Activated T-helper 2 cell treated with anti-CD3 and anti-CD28 coated beads, Interferon-gamma antibody, Interleukin-2, Interleukin-4, amounts not matched to agents 10 μg/mL and 5 μg/mL and 100 μg/mL, durations not matched to agents 14 hours and 24 hours and 36 hours (primary cell): Measurements from ENCODE around the gene CHMP3. TPM values are rescaled to one million over a fixed set of nuclear protein-coding genes. Genes with fewer than 3 reads are reported as not detected.
"Not testable (repeated sequence)": the region's sequence is repeated elsewhere in the genome, so short reads cannot be mapped to it uniquely, and the experiment has no call there.

Experiments used
- DNase-seq: peaks from one replicate; pipeline ENCODE4 v3.0.0; 2021; ENCODE audit warnings: low spot score
- H3K27ac Mint-ChIP-seq: one replicate; pipeline ENCODE4 v1.8.0; 2021; ENCODE audit warnings: mixed read lengths
- H3K27me3 Mint-ChIP-seq: one replicate; pipeline ENCODE4 v1.8.0; 2021; ENCODE audit warnings: low read depth, mixed read lengths
- H3K36me3 Mint-ChIP-seq: one replicate; pipeline ENCODE4 v1.8.0; 2021; ENCODE audit warnings: low read depth, mixed read lengths
- H3K4me1 Mint-ChIP-seq: one replicate; pipeline ENCODE4 v1.8.0; 2021; ENCODE audit warnings: low read depth, mixed read lengths
- H3K4me3 Mint-ChIP-seq: one replicate; pipeline ENCODE4 v1.8.0; 2021; ENCODE audit warnings: low read depth, mild to moderate bottlenecking, moderate library complexity, mixed read lengths
- H3K9me3 Mint-ChIP-seq: one replicate; pipeline ENCODE4 v1.8.0; 2021; ENCODE audit warnings: mixed read lengths
- intact Hi-C: fragments of 100-400 bp; cut with micrococcal nuclease; formaldehyde crosslinking; loops from one replicate; pipeline ENCODE4 v1.15.1; 2023
- total RNA-seq: library from RNA; stranded (reverse); gene quantifications from 2 replicates; pipeline ENCODE4 v1.2.3, GENCODE V29; 2022

CHMP3 gene
- total RNA-seq = 31.4 and 33.6 TPM in 2 replicates

DNA sequence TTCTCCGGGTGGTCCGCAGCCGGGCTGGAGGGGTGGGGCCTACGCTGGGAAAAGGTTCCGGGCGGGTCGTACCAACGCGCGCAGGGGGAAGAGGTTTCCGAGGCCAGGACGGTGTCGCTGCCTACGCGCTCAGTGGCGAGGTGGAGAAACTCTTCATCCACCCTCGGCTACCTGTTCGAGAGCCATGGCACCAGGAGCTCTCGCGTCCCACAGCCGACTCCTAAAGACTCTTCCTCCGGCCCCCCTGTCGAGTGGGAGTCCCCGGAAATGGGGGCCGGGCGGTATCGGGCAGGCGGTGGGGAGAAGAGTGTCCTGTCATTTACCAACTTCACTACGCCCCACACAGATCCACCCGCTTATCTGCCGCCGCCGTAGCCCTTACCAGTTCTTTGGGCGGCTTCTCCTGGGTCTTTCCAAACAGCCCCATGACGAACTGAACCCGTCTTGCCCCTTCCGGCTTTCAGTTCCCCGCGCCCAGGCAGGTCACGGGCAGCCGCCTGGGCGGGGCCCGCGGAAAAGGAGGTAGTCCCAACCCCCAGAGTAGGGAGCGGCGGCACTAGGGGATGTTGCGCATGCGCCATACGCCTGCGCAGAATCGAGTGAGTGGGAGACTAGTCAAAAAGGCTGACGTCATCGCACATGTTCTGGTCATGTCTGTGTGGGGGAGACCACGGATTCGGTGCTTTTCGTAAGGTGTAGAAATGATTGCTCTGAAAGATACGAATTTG, at the start of gene CHMP3:
Gene CHMP3, minus strand, starts transcription at position 522 of the 728 bp plus-strand sequence. Its CDS starts 95 bp downstream, at position 427.
- peaks cover 37% of the 10 kb centered on the region for H3K4me1 Mint-ChIP-seq
- peaks cover 37% of the 10 kb centered on the region for H3K36me3 Mint-ChIP-seq
- intact Hi-C loops = loop anchor here (1.0 to 10.0 kb wide), 4 partner anchors 21 to 368 kb away; partner anchors contain the start of genes IMMT, KDM3A, MRPL35 and RNF103
- peak; percentile 96 for DNase-seq
- H3K27ac Mint-ChIP-seq = peak within 1 kb of the TSS; percentile 98
- H3K27me3 Mint-ChIP-seq = no peaks in the 10 kb centered on the region
- H3K9me3 Mint-ChIP-seq = peaks cover 9% of the 10 kb centered on the region
- H3K4me3 Mint-ChIP-seq = peak within 1 kb of the TSS; percentile 90

DNA sequence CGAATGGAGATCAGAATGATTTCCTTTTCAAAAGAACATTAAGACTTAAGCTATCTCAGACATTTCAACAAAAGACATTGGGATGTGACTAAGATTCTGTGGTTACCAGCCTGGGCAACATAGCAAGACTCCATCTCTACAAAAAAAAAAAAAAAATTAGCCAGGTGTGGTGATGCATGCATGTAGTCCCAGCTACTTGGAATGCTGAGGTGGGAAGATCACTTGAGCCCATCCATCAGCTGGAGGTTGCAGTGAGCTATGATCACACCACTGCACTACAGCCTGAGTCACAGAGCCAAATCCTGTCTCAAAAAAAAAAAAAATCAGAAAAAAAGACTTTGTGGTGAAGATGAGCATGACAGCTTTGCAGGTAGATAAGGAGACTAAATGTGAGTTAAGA, 47.6 kb upstream of the CHMP3 start:
- Mint-ChIP-seq H3K9me3 (no peaks in the 10 kb centered on the region), H3K4me3 (no peak overlapping the region), H3K36me3 (peaks cover 52% of the 10 kb centered on the region), H3K4me1 (peaks cover 10% of the 10 kb centered on the region), H3K27ac (no peak overlapping the region), H3K27me3 (no peaks in the 10 kb centered on the region)
- DNase-seq = no peak
- intact Hi-C loops = no loop called here

DNA sequence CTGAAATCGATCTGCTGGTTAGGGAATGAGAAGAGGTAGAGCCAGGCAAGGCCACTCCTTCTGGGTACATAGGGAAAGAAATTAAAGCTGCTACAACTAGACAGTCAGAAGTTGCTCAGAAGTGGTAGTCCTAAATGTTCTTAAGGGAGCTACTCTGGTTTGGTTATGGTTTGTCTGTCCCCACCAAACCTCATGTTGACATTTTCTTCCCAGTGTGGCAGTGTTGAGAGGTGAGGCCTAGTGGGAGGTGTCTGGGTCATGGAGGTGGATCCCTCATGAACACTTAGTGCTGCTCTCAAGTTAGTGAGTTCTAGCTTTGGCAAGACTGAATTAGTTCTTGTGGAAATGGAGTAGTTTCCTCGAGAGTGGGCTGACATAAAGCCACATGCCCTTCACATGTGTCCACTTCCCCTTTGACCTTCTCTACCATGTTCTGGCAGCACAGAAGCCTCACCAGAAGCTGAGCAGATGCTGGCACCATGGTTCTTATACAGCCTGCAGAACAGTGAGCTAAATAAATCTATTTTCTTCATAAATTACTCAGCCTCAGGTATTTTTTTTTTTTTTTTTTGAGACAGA, 45.7 kb upstream of the CHMP3 start:
- intact Hi-C loops = no loop called here
- H3K9me3 Mint-ChIP-seq = no peaks in the 10 kb centered on the region
- peak overlapping the region; percentile 10 for H3K27ac Mint-ChIP-seq
- H3K4me1 Mint-ChIP-seq = peaks cover 10% of the 10 kb centered on the region
- H3K4me3 Mint-ChIP-seq = no peak overlapping the region
- H3K27me3 Mint-ChIP-seq = no peaks in the 10 kb centered on the region
- H3K36me3 Mint-ChIP-seq = peaks cover 58% of the 10 kb centered on the region
- DNase-seq = no peak

DNA sequence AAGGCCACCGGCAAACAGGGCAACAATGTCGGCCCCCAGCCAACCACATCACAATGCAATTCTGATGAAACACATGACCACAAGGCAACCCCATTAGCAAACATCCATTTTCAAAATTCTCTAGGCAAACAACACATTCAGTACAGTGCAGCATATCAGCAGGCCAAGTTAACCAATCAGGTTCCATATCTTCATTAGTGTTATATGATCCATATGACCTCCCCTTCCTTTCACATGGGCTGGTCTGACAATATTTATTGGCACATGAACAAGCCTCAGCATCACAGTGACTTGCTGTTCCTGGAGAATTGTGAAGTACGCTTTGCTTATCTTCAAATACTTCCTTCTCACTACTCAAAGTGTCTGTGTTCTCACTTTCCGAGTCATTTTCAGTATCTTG, 40.7 kb upstream of the CHMP3 start:
- DNase-seq = no peak
- H3K36me3 Mint-ChIP-seq = peaks cover 34% of the 10 kb centered on the region
- intact Hi-C loops = no loop called here

DNA sequence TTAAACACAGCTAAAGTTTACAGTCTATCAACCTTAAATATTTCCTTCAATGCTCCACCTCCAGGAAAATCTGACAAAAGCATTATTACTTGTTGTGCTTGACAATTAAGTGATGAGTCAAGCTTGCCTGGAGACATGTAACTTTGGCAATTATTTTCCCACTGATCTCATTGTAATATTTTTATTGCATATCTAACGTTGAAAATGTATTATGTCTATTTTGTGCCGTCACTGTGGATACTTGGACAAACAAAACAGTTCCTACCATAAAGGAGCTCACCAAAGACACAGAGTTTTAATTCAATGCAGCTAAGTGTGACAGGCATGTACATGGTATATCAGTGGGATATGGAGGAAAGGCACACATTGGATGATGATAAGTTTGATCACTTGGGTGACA, 35.7 kb upstream of the CHMP3 start:
- H3K27ac Mint-ChIP-seq = no peak overlapping the region
- H3K4me1 Mint-ChIP-seq = no peaks in the 10 kb centered on the region
- DNase-seq = no peak
- no peak overlapping the region for H3K4me3 Mint-ChIP-seq
- no peaks in the 10 kb centered on the region for H3K9me3 Mint-ChIP-seq
- H3K27me3 Mint-ChIP-seq = peaks cover 8% of the 10 kb centered on the region
- intact Hi-C loops = no loop called here
- peaks cover 9% of the 10 kb centered on the region for H3K36me3 Mint-ChIP-seq

More for the DNA sequence above, 40.7 kb upstream of the CHMP3 start:
- no peak overlapping the region for H3K4me3 Mint-ChIP-seq
- H3K9me3 Mint-ChIP-seq = no peaks in the 10 kb centered on the region
- H3K4me1 Mint-ChIP-seq = peaks cover 3% of the 10 kb centered on the region
- no peak overlapping the region for H3K27ac Mint-ChIP-seq
- H3K27me3 Mint-ChIP-seq = no peaks in the 10 kb centered on the region

DNA sequence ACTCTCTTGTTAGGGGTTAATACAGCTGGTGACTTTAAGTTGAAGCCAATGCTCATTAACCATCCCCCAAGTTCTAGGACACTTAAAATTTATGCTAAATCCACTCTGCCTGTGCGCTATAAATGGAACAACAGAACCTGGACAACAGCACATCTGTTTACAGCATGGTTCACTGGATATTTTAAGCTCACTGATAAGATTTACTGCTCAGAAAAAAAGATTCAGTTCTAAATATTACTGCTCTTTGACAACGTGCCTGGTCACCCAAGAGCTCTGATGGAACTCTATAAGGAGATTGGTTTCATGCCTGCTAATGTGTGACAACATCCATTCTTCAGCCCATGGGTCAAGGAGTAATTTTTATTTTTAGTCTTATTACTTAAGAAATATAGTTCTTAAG, 32.9 kb upstream of the CHMP3 start:
- peaks cover 19% of the 10 kb centered on the region for H3K27me3 Mint-ChIP-seq
- no peak overlapping the region for H3K4me3 Mint-ChIP-seq
- no peak for DNase-seq
- intact Hi-C loops = no loop called here
- no peaks in the 10 kb centered on the region for H3K4me1 Mint-ChIP-seq
- H3K36me3 Mint-ChIP-seq = no peaks in the 10 kb centered on the region
- no peaks in the 10 kb centered on the region for H3K9me3 Mint-ChIP-seq
- no peak overlapping the region for H3K27ac Mint-ChIP-seq

DNA sequence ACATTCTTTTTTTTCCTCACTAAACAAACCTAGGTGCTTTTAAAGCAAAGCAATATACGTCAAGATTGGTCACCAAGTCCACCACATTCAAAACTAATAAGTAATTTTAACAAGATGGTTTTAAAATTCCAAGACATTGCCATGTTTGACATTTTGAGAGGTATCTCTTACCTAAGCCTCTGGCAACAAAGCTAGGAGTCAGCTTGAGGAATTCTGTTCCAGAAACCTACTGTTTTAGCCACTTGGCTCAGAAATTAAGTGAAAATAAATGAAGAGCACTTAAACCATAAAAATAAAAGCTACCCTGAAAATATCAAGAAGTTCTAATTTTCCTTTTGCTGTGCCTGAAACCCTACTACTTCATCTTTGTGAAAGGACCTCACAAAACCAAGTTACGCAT, 30.0 kb upstream of the CHMP3 start:
- intact Hi-C loops = no loop called here
- H3K4me1 Mint-ChIP-seq = no peaks in the 10 kb centered on the region
- H3K27ac Mint-ChIP-seq = no peak overlapping the region
- peaks cover 22% of the 10 kb centered on the region for H3K27me3 Mint-ChIP-seq
- H3K4me3 Mint-ChIP-seq = no peak overlapping the region
- no peak for DNase-seq
- H3K36me3 Mint-ChIP-seq = no peaks in the 10 kb centered on the region
- peaks cover 5% of the 10 kb centered on the region for H3K9me3 Mint-ChIP-seq

DNA sequence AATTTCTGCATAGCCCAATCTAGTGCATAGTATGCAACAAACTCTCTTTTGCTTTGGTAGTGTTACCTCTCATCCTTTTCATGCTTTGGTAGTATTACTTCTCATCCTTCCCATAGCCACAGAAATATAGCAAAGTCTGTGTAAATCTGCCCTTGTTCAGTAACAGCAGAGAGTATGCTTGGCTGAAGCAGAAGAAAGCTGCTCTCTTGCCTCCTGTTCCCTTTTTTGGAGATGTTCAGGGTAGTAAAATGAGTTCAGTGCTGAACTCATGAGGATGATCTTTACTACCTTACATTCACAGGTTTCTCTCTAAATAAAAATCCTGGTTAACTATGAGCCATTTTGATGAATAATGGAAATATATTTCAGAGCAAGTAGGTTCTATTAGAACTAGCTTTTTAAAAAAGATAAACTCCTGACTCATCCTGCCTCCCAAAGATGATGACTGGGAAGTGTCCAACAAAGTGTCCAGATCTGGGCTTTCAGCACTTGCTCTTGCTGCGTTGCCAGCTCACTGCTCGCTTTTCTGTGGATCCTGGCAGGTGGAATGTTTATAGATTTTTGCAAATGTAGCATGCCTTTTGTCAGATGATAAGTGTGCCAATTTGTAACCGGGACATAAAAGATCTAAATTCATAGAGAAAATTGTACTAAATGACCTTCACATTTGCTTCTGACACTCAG, 29.4 kb upstream of the CHMP3 start:
- peaks cover 5% of the 10 kb centered on the region for H3K9me3 Mint-ChIP-seq
- DNase-seq = no peak
- no peaks in the 10 kb centered on the region for H3K36me3 Mint-ChIP-seq
- intact Hi-C loops = no loop called here
- no peaks in the 10 kb centered on the region for H3K4me1 Mint-ChIP-seq
- no peak overlapping the region for H3K4me3 Mint-ChIP-seq
- H3K27me3 Mint-ChIP-seq = peaks cover 22% of the 10 kb centered on the region
- no peak overlapping the region for H3K27ac Mint-ChIP-seq

DNA sequence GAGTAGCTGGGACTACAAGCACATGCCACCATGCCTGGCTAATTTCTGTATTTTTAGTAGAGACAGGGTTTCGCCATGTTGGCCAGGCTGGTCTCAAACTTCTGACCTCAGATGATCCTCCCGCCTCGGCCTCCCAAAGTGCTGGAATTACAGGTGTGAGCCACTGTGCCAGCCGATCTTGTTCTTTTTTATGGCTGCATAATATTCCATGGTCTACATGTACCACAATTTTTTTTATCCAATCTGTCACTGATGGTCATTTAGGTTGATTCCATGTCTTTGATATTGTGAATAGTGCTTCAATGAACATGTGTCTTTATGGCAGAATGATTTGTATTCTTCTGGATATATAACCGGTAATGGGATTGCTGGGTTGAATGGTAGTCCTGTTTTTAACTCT, 26.5 kb upstream of the CHMP3 start:
- DNase-seq, H3K4me3 Mint-ChIP-seq, H3K4me1 Mint-ChIP-seq, H3K36me3 Mint-ChIP-seq, intact Hi-C loops, H3K27ac Mint-ChIP-seq: not testable (repeated sequence)
- peaks cover 12% of the 10 kb centered on the region for H3K9me3 Mint-ChIP-seq
- peaks cover 18% of the 10 kb centered on the region for H3K27me3 Mint-ChIP-seq

DNA sequence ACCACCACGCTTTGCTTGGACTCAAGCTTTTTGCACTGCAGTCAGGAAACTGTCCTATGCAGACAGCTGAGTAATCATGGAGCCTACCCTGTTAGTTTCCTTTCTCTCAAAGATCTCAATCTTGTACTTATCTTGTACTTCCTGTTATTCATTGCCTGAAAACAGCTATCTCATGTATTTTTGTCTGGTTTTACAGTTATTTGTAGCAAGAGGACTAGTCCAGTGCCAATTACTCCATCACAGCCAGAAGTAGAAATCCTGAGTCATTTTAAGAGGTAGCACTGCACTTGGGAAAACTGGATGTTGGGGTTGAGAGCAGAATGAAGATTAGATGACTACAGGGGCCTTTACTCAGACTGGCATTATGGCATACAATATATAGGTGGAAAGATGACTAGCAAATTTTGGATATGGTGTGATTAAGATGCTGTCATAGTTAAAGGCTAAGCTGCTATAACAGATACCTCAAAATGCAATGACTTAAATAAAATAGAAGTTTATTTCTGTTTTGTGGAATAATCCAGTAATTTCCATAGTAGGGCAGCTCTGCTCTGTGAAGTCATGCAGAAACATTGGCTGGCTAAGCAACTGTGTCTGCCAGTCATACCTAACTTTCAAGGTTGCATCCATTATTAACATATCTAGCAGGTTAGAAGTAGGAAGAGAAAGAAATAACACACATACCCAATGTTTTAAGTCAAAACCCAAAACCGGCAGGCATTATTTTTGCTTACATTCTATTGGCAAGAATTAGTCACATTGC, 21.1 kb upstream of the CHMP3 start:
- DNase-seq = no peak
- Mint-ChIP-seq H3K4me1 (peaks cover 20% of the 10 kb centered on the region), H3K27ac (peak overlapping the region; percentile 76), H3K36me3 (peaks cover 6% of the 10 kb centered on the region), H3K27me3 (peaks cover 1% of the 10 kb centered on the region), H3K9me3 (peaks cover 26% of the 10 kb centered on the region), H3K4me3 (peak overlapping the region; percentile 23)
- intact Hi-C loops = loop anchor here (1.0 to 5.0 kb wide), 3 partner anchors 21 to 142 kb away; partner anchors contain the start of genes CHMP3, KDM3A and RNF103

DNA sequence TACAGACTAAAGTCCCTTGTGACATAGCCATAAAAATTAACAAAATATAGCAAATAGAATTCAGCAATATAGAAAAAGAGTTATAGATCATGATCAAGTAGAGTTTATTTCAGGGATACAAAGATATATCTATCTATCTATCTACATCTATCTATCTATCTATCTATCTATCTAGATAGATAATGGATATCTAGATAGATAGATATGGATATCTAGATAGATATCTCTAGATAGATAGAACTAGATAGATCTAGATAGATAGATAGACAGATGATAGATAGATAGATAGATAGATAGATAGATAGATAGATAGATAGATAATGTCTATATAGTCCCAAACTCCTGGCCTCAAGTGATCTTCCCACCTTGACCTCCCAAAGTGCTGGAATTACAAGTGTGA, 17.3 kb upstream of the CHMP3 start:
- no peak for DNase-seq
- Mint-ChIP-seq H3K9me3 (peaks cover 35% of the 10 kb centered on the region), H3K4me1 (peaks cover 16% of the 10 kb centered on the region)

DNA sequence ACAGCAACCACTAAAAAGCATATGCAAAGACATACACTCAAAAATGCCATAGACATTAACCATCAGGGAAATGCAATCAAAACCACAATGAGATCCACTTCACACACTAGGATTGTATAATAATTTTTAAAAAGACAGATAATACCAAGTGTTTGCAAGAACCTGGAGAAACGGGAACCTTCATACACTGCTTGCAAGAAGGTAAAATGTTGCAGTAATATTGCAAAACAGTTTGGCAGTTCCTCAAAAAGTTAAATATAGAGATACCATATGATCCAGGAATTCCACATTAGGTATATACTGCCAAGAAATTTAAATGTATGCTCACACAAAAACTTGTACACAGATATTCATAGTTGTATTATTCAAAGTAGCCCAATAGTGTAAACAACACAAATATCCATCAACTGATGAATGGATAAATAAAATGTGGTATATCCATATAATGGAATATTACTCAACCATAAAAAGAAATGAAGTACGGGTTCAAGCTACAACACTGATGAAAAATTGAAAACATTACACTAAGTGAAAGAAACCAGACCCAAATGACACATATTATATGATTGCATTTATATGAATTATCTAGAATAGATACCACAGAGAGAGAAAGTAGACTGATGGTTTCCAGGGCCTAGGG, 14.7 kb upstream of the CHMP3 start:
- no peak for DNase-seq
- intact Hi-C loops = no loop called here
- H3K9me3 Mint-ChIP-seq = peaks cover 22% of the 10 kb centered on the region
- H3K4me3 Mint-ChIP-seq = no peak overlapping the region
- H3K27ac Mint-ChIP-seq = no peak overlapping the region
- no peaks in the 10 kb centered on the region for H3K27me3 Mint-ChIP-seq
- H3K4me1 Mint-ChIP-seq = no peaks in the 10 kb centered on the region
- no peaks in the 10 kb centered on the region for H3K36me3 Mint-ChIP-seq

More for the DNA sequence above, 17.3 kb upstream of the CHMP3 start:
- intact Hi-C loops = loop anchor here (5.0 kb wide), 1 partner anchor 138 kb away; the partner anchor contains the start of gene KDM3A
- Mint-ChIP-seq H3K4me3 (no peak overlapping the region), H3K36me3 (peaks cover 6% of the 10 kb centered on the region), H3K27me3 (no peaks in the 10 kb centered on the region), H3K27ac (no peak overlapping the region)
